ENCODE measurements around the gene DCST2. TPM values are rescaled to one million over a fixed set of nuclear protein-coding genes. Genes with fewer than 3 reads are reported as not detected.
A peak's percentile ranks its signal among the peaks of the same experiment; 100 is the strongest.
"Not testable (repeated sequence)": the region's sequence is repeated elsewhere in the genome, so short reads cannot be mapped to it uniquely, and the experiment has no call there.

DCST2 gene
- total RNA-seq, 1 donor from 2014 or later: 0.16 TPM

GRCh38 chr1:155002464-155003226 lies 30.9 kb downstream of the DCST2 start, which contains the start of gene ZBTB7B:
TSS of gene ZBTB7B (plus strand) at chr1:155002802. CDS start at chr1:155014661, 11,859 bp downstream.
- no peaks in the 10 kb centered on the region for H3K27me3 Mint-ChIP-seq
- intact Hi-C loops (cut with micrococcal nuclease): loop anchor here (2.0 to 5.0 kb wide), 4 partner anchors 60 to 190 kb away; partner anchors contain the start of genes EFNA4 and SLC50A1
- H3K27ac Mint-ChIP-seq: peak within 1 kb of the TSS; percentile 98
- DNase-seq: peak; percentile 74
- peaks cover 58% of the 10 kb centered on the region for H3K4me1 Mint-ChIP-seq
- no peaks in the 10 kb centered on the region for H3K9me3 Mint-ChIP-seq
- H3K36me3 Mint-ChIP-seq (ENCODE audit: low read depth): peaks cover 20% of the 10 kb centered on the region
- H3K4me3 Mint-ChIP-seq: peak within 1 kb of the TSS; percentile 99

- Mint-ChIP-seq H3K4me3 (peak overlapping the region; percentile 99), H3K9me3 (no peaks in the 10 kb centered on the region), H3K27ac (peak overlapping the region; percentile 98), H3K27me3 (no peaks in the 10 kb centered on the region), H3K4me1 (peaks cover 58% of the 10 kb centered on the region), H3K36me3 (ENCODE audit: low read depth) (peaks cover 20% of the 10 kb centered on the region)
- intact Hi-C loops (cut with micrococcal nuclease): loop anchor here (1.0 to 5.0 kb wide), 6 partner anchors 15 to 443 kb away; partner anchors contain the start of genes EFNA4, SLC50A1 and UBE2Q1
- peak; percentile 99 for DNase-seq
Observed at GRCh38 chr1:155001675-155002463, 31.7 kb downstream of the DCST2 start.

GRCh38 chr1:155001425-155001674 lies 32.2 kb downstream of the DCST2 start:
- intact Hi-C loops (cut with micrococcal nuclease): loop anchor here (1.0 to 5.0 kb wide), 5 partner anchors 16 to 443 kb away; partner anchors contain the start of genes EFNA4, SLC50A1 and UBE2Q1
- Mint-ChIP-seq H3K27me3 (no peaks in the 10 kb centered on the region), H3K27ac (peak overlapping the region; percentile 93), H3K4me1 (peaks cover 53% of the 10 kb centered on the region), H3K4me3 (peak overlapping the region; percentile 99), H3K36me3 (ENCODE audit: low read depth) (peaks cover 16% of the 10 kb centered on the region), H3K9me3 (no peaks in the 10 kb centered on the region)
- DNase-seq: no peak

- Mint-ChIP-seq H3K27ac (peak overlapping the region; percentile 93), H3K4me1 (peaks cover 50% of the 10 kb centered on the region), H3K9me3 (no peaks in the 10 kb centered on the region), H3K4me3 (peak overlapping the region; percentile 99), H3K36me3 (ENCODE audit: low read depth) (peaks cover 15% of the 10 kb centered on the region), H3K27me3 (no peaks in the 10 kb centered on the region)
- DNase-seq: peak; percentile 96
- intact Hi-C loops (cut with micrococcal nuclease): loop anchor here (1.0 to 5.0 kb wide), 7 partner anchors 7 to 442 kb away; partner anchors contain the start of genes EFNA4, PBXIP1, SLC50A1 and UBE2Q1
Observed at GRCh38 chr1:155000726-155001424, 32.7 kb downstream of the DCST2 start.

GRCh38 chr1:155000411-155000725 lies 33.2 kb downstream of the DCST2 start:
- intact Hi-C loops (cut with micrococcal nuclease): loop anchor here (1.0 to 5.0 kb wide), 6 partner anchors 8 to 442 kb away; partner anchors contain the start of genes EFNA4, PBXIP1, SLC50A1 and UBE2Q1
- Mint-ChIP-seq H3K36me3 (ENCODE audit: low read depth) (peaks cover 12% of the 10 kb centered on the region), H3K27ac (peak overlapping the region; percentile 93), H3K4me1 (peaks cover 47% of the 10 kb centered on the region), H3K27me3 (no peaks in the 10 kb centered on the region), H3K9me3 (no peaks in the 10 kb centered on the region), H3K4me3 (peak overlapping the region; percentile 99)
- DNase-seq: no peak

GRCh38 chr1:154999571-155000410 lies 33.8 kb downstream of the DCST2 start:
- intact Hi-C loops (cut with micrococcal nuclease): loop anchor here (1.0 to 5.0 kb wide), 10 partner anchors 9 to 441 kb away; partner anchors contain the start of genes CKS1B, EFNA4, FLAD1 and PBXIP1
- Mint-ChIP-seq H3K36me3 (ENCODE audit: low read depth) (peaks cover 12% of the 10 kb centered on the region), H3K4me3 (peak overlapping the region; percentile 99)

GRCh38 chr1:154998818-154999570 lies 34.6 kb downstream of the DCST2 start:
- Mint-ChIP-seq H3K27ac (peak overlapping the region; percentile 93), H3K27me3 (no peaks in the 10 kb centered on the region), H3K36me3 (ENCODE audit: low read depth) (peaks cover 9% of the 10 kb centered on the region), H3K9me3 (no peaks in the 10 kb centered on the region), H3K4me1 (peaks cover 40% of the 10 kb centered on the region), H3K4me3 (peak overlapping the region; percentile 99)
- DNase-seq: peak; percentile 90
- intact Hi-C loops (cut with micrococcal nuclease): loop anchor here (1.0 kb wide), 4 partner anchors 16 to 62 kb away; partner anchors contain the start of genes CKS1B, FLAD1 and PYGO2

More at GRCh38 chr1:154999571-155000410, 33.8 kb downstream of the DCST2 start:
- peak overlapping the region; percentile 93 for H3K27ac Mint-ChIP-seq
- H3K9me3 Mint-ChIP-seq: no peaks in the 10 kb centered on the region
- peaks cover 44% of the 10 kb centered on the region for H3K4me1 Mint-ChIP-seq
- H3K27me3 Mint-ChIP-seq: no peaks in the 10 kb centered on the region
- peak; percentile 84 for DNase-seq

GRCh38 chr1:154998201-154998780 lies 35.3 kb downstream of the DCST2 start:
- peaks cover 37% of the 10 kb centered on the region for H3K4me1 Mint-ChIP-seq
- H3K27ac Mint-ChIP-seq: peak overlapping the region; percentile 80
- intact Hi-C loops (cut with micrococcal nuclease): no loop called here
- H3K27me3 Mint-ChIP-seq: no peaks in the 10 kb centered on the region
- peak overlapping the region; percentile 99 for H3K4me3 Mint-ChIP-seq
- no peak for DNase-seq
- H3K9me3 Mint-ChIP-seq: no peaks in the 10 kb centered on the region
- H3K36me3 Mint-ChIP-seq (ENCODE audit: low read depth): peaks cover 5% of the 10 kb centered on the region

GRCh38 chr1:154996966-154997701 lies 36.4 kb downstream of the DCST2 start:
- H3K27ac Mint-ChIP-seq: peak overlapping the region; percentile 5
- intact Hi-C loops (cut with micrococcal nuclease): no loop called here
- no peak for DNase-seq
- peaks cover 5% of the 10 kb centered on the region for H3K36me3 Mint-ChIP-seq (ENCODE audit: low read depth)
- peak overlapping the region; percentile 47 for H3K4me3 Mint-ChIP-seq
- H3K4me1 Mint-ChIP-seq: peaks cover 36% of the 10 kb centered on the region
- no peaks in the 10 kb centered on the region for H3K27me3 Mint-ChIP-seq
- H3K9me3 Mint-ChIP-seq: no peaks in the 10 kb centered on the region

GRCh38 chr1:154995301-154995983 lies 38.1 kb downstream of the DCST2 start:
- H3K4me1 Mint-ChIP-seq: peaks cover 33% of the 10 kb centered on the region
- H3K27me3 Mint-ChIP-seq; H3K27ac Mint-ChIP-seq; DNase-seq; H3K9me3 Mint-ChIP-seq; intact Hi-C loops (cut with micrococcal nuclease); H3K4me3 Mint-ChIP-seq; H3K36me3 Mint-ChIP-seq (ENCODE audit: low read depth): not testable (repeated sequence)

GRCh38 chr1:154994591-154994990 lies 39.0 kb downstream of the DCST2 start:
- intact Hi-C loops (cut with micrococcal nuclease): no loop called here
- H3K27ac Mint-ChIP-seq: no peak overlapping the region
- no peaks in the 10 kb centered on the region for H3K27me3 Mint-ChIP-seq
- H3K36me3 Mint-ChIP-seq (ENCODE audit: low read depth): peaks cover 14% of the 10 kb centered on the region
- peaks cover 28% of the 10 kb centered on the region for H3K4me1 Mint-ChIP-seq
- DNase-seq: no peak
- H3K9me3 Mint-ChIP-seq: no peaks in the 10 kb centered on the region
- H3K4me3 Mint-ChIP-seq: no peak overlapping the region

Data from activated CD4-positive, alpha-beta T cell treated with anti-CD3 and anti-CD28 coated beads, Interleukin-2, amount 10 ng/mL, durations not matched to agents 24 days and 14 days (primary cell).